Activated CD4-positive, alpha-beta T cell treated with anti-CD3 and anti-CD28 coated beads, Interleukin-2, amount 50 U/mL, for 24 hours (primary cell): Measurements from ENCODE around the gene FNDC11.

Experiments
- DNase-seq, 2 donors: peaks; one replicate each; pipeline ENCODE4 v3.0.0-alpha.2; 2020; ENCODE audit warnings: low read depth in 1 of 2, low spot score in 1 of 2

The FNDC11 gene

DNA sequence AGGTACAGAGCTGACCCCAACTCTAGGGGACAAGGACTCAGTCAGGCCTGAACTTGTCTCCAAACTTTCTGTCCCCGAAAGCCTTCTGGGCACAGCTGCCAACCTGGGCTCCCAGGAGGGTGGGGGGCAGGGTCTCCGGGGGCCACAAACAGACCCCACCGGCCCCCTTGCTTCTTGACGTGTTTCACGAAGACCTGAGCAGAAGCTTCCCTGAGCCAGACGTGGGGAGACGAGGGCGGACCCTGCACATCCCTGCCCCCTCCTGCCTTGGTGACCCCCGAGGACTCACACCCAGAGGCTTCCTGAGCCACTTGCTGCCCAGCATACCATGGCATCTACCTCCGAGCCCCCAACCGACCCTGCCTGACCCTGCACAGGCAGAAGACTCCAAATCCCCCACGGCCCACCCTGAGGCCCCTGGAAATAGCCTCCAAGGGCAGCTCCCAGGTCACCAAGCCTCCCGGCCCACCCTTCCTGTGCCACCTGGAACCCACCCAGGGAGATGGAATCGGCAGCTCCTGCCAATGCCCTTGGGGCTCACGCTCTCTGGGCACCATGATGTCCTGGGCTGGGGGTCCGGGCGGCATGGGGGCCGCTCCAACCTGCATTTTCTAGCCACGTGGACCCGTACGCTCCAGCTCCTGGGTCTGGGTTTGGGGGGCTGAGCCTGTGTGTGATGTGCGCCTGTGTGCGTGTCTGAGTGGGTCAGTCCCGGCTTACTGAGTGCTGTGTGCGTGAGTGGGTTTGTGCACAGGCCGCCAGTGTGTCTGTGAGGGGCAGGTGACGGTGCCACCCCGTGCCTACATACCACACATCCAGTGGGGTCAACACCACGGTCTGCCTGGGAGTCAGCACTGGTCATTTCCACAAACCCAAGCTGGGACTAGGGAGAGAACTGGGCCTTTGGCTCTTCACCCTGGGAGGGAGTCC is 14.3 kb upstream of the FNDC11 start:
- no peak for DNase-seq

DNA sequence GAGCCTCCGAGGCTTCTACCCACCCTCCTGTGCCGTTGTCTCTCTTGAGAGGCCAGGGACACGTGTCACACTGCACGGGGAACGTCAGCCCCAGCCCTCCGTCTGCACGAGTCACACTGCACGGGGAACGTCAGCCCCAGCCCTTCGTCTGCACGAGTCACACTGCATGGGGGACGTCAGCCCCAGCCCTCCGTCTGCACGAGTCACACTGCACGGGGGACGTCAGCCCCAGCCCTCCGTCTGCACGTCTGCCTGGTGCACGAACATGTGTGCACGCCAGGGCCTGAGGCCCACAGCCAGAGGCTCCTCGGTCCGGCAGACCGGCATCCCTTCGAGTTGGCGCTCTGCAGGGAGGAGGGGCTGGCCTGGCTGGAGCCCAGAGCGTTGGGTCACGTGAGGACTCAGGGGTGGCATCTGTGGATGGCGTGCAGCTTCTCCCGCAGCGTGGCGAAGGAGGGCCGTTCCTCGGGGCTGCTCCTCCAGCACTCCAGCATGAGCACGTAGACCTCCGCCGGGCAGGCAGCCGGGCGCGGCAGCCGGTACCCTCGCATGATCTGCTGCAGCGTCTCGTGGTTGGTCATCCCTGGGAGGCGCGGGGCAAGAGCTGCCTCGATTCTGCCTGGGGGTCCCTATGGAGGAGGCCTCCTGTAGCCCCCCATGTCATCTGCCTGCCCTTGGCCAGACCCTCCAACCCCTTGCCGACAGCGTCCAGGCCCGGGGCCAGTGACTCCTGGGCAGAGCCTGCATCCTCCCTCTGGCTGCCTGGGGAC is 13.4 kb upstream of the FNDC11 start:
- no peak for DNase-seq

DNA sequence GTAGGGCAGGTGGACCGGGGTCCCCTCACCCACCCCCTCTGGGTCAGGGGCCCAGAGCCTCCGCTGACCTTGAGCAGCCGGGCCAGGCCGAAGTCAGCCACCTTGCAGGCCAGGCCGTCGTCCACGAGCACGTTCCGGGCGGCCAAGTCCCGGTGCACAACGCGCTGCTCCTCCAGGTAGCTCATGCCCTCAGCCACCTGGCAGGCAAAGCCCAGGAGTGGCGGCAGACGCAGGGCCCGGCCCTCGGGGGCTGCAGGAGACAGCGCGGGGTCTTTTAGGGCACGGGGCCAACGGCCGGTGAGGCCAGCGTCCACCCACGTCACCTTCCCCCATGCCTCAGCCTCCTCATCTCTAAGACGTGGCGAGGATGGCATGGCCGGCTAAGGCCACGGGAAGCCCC is 12.6 kb upstream of the FNDC11 start:
- no peak for DNase-seq

DNA sequence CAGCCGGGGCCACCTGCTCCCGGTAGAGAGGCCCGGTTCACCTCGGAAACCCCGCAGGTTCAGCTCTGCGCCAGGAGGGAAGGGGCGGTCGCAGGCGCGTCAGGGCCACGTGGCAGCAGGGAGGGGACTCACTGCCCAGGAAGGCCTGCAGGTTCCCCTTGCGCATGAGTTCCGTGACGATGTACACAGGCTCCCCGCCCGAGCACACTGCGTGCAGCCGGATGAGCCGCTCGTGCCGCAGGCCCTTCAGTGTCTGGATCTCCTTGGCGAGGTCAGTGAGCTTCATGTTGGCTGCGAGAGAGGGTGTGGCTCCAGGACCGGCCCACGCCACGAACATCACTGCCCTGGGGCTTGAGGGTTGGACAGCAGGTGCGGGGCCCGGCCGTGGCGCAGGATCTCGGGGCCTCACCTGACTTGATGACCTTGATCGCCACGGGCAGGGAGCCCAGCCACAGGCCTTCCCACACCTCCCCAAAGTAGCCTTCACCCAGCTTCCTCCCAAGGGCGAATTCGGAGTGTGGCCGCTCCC is 11.9 kb upstream of the FNDC11 start:
- DNase-seq, result no peak

DNA sequence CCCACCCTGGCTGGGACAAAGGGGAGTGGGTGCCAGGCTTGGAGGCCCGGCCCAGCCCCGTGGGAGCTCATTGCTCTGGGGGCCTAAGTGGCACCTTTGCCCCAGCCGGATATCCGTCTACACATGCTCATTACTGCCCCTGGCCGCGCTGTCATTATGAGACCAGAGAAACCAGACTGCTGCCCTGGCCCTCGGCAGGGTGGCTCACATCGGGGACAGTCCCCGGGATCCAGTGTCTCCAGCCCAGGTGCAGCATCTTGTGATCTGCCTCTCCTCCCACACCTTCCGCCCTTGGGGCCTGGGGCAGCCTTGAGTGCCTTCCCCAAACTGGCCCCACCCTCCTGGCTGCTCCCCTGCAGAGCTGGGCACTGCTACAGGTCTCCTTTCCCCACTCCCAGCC is 11.3 kb upstream of the FNDC11 start:
- DNase-seq, result no peak

DNA sequence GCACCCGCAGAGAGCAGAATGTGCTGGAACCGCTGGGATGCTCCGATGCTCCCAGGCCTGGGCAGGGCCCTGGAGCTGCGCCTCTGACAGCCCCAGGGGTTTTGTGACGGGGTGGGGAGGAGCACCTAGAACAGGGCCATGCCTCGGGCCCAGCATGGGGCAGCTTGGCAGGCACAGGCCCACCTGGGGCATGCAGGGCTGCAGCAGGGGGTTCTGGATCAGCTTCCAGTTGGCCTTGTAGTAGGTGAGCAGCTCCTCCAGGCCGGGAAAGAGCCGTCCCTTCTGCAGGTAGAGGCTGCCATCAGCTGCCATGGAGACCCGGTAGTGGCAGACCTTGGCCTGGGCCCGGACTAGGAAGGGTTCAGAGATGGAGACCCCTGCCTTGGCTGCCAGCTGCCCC is 10.8 kb upstream of the FNDC11 start:
- DNase-seq, result no peak

DNA sequence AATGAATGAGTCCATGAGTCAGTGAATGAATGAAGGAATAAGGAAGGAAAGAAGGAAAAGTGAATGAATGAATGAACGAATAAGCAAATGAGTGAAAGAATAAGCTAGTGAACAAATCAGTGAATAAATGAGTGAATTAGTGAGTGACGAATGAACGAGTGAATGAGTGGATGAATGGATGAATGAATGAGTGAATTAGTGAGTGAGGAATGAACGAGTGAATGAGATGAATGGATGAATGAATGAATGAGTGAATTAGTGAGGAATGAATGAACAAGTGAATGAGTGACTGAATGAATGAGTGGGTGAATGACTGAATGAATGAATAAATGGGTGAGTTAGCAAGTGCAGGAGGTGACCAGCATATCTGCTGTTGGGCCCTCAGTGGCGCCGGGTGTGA is 10.2 kb upstream of the FNDC11 start:
- no peak for DNase-seq

DNA sequence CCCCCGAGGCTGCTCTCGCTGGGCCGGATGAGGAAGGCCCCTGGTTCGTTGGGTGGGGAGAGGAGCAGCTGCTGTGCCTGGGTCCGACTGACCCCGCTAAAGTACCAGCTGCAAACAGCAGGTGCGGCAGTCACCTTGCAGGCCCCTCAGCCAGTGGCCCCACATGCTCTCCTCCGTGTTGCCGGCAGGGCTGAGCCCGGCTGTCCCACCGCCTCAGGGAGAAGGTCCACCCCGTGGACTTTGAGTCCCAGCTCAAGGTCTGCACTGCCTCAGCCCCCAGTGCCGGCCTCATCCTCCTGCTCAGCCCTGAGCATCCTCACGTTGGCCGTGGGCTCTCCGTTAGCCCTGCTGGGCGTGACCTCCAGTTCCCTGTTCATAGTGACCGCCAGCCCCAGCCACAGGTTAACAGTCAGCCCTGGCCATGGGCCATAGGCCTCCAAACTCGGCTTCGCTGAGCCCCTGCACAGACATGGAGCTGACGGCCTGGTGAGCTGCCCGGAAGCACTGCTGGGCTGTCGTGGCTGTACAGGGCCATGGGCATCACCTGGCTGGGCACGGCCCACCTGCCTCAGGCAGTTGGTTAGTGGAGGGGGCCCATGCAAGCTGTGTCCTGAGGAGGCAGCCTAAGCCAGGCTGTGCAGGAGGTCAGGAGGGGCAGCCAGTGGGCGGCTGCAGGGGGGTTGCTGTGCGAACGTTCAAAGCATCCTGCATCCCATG is 9.6 kb upstream of the FNDC11 start:
- no peak for DNase-seq

DNA sequence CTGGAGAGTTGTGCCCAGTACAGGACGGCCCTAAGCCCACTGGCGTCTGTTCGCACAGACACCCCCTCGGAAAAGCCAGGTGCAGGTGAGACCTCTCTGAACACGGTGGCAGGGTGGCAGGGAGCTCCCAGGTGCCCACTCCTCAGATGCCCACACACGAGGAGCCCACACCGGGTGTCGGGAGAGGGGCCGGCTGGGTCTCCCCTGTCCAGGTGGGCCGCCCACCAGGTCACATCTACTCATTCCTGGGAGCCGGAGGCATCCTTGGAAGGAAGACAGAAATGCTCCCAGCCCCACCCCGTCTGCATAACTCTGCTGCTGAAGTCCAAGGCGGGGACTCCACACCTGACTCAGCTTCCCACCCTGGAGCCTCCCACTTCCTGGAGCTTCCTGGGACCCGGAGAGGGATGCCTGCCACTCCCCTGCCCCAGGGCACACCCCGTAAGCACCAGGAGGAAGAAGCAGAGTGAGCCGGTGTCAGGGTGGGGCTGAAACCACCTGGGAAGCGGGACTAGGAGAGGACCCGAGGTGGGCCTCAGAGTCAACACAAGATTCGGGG is 8.9 kb upstream of the FNDC11 start:
- DNase-seq, result no peak

DNA sequence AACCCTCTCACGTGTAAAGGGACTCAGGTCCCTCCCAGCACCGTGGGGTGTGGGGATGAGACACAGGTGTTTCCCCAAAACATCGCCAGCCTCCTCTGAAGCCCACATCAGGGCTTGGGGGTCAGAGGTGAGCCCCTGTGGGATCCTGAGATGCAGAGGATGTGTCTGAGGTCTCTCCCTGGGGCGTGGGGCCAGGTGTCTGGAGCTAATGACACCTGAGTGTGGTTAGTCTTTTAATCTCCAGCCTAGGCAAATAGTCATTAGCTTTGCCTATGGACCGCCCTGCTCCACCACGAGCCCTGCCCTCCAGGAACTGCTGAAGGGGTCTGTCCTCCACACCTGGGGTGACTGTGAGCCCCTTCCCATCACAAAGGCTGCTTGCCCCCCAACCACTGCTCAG is 8.1 kb upstream of the FNDC11 start:
- DNase-seq, result no peak

DNA sequence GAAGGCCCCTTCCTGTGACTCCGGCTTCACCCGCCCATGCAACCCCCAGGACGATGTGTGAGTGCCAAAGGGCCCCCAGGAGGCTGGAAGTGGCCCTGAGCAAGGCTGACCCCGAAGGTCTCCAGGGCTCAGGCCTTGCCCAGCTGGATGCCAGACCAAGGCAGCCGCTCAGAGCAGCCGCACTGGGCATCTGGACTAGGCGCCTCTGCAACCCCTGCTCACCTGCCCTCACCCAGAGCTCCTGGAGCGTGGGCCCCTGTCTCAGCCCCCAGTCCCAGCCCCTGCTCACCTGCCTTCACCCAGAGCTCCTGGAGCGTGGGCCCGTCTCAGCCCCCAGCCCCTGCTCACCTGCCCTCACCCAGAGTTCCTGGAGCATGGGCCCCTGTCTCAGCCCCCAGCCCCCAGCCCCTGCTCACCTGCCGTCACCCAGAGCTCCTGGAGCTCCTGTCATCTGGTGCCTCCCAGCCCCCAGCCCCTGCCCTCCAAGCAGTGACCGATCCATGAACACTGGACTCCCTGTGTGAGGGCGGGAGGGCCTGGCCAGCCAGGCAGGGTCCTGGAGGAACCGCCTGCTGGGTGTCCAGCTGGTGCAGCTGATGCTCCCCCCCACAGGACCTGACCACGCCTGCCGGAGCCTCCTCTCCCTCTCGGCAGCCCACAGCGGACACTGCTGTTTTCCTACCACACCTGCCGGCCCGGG is 7.6 kb upstream of the FNDC11 start:
- DNase-seq, result no peak

DNA sequence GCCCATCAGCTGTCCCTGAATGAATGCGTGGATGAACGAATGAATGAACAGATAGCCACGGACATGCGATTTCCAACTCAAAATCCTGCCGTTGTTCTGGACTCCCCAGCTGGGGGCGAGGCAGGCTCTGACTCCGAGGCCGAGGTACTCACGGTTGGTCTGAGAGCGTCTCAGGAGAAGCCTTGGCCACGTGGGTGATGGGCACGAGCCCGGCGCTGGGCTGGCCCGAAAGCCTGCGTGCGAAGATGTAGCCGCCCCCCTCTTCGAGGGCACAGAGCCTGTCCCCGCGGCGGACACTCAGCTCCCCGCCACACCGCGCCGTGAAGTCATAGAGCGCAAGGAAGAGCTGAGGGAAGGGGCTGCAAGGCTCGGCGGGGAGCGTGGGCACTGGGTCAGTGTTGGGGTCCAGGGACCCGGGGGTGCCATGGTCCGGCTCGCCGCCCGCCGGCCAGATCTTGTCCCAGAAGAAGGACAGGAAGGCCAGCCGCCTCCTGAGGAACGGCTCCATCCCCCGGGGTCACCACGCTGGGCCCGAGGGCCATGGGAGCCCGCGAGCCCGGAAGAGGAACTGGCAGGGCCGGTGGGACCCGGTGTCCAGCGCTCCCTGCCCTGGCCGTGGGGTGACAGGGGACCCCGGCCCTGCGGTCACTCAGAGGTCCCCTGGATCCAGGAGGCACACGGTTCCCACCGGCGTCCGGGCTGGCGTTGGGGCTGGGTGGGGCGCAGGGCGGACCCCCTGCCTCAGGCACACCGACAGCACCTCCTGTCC is 6.8 kb upstream of the FNDC11 start:
- no peak for DNase-seq

DNA sequence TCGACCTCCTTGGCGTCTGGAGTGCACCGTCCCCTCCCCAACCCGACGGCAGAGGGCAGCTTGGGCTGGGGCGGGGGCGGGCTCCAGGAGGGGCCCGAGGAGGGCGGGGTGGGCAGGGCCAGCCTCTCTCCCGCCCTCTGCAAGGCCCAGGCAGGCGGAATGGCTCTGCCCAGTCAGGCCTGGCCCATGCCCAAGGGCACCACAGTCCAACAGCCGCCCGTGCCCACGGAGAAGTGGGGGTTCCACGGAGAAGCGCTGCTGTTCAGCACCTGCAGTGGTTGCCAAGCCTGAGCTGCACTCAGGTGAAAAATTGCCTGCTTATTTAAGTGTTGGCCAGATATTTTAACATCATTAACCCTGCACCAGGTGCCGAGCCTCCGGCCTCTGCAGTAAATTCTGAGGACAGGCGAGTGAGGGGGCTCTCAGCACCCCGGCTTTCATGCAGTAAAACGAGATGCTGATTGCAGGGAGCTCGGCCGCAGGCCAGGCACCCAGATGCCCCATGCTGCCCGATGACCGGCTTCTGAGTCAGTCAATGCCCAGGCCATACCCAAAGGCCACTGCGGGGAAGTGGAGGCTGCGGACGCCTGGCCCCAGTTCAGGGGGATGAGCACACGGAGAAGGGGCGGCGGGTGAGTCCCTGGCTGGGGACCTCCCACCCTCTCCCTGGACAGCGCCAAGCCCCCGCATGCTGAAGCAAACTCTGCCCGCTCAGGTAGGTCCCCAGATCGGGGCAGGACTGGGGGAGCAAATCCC is 6.1 kb upstream of the FNDC11 start, which contains the start of gene SRMS:
Gene SRMS (minus strand): TSS at position 25 of the 756 bp plus-strand sequence. CDS start 286 bp downstream, outside the sequence.
- no peak for DNase-seq

DNA sequence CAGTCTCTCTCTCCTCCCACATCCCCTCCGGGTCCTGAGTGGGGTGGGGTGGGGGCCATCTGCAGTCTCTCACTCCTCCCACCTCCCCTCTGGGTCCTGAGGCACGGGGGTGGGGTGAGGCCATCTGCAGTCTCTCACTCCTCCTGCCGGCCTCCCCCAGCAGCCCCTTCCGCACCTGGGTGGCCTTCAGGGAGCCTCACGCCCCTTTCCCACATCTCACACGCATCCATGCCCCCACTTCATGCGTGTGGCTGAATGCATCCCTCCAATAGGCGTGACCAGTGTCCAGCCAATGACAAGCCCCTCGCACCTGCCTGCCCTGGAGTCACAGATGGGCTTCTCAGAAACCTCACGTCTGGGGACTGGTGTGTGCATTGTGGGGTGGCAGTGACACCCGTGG is 5.4 kb upstream of the FNDC11 start:
- no peak for DNase-seq

DNA sequence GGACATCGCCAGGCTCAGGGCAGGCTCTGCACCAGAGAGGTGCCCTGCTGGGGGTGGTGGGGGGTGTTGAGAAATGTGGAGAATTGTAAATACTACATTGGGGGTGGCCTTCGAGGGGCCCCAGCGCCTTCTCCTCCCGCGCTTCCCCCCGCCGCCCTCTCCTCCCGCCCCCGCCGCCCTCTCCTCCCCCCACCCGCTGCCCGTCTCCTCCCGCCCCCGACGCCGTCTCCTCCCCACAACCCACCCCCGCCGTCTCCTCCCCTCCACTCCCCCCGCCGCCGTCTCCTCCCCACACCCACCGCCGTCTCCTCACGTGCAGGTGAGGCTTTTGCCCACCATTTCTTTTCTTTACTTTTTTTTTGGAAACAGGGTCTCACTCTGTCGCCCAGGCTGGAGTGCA is 4.9 kb upstream of the FNDC11 start:
- no peak for DNase-seq

DNA sequence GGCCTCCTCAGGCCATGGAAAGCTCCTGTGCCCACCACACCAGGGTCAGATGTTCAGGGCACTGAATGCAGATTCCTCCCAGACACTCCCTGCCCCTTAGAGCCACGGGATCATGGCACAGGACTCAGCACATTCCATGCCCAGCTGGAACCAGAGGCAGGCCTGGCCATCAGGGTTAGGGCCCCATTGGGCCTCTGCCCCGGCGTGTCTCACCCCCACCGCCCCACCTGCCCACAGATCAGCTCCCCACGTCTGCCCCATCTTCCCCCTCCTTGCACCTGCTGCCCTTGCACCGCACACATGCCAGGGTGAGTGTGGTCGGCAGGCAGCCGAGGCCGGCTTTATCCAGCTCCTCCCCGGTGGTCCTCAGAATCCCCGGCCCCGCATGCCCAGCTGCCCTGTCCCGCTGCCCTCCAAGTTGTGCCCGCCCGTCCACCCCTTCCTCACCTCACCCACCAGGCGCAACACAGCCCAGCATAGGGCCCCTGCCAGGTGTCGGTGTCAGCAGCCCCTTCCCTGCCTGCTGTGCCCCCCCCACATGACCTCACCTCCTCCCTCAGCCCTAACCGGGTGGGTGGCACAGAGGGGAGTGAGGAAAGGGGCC is 4.2 kb upstream of the FNDC11 start:
- DNase-seq, result no peak

DNA sequence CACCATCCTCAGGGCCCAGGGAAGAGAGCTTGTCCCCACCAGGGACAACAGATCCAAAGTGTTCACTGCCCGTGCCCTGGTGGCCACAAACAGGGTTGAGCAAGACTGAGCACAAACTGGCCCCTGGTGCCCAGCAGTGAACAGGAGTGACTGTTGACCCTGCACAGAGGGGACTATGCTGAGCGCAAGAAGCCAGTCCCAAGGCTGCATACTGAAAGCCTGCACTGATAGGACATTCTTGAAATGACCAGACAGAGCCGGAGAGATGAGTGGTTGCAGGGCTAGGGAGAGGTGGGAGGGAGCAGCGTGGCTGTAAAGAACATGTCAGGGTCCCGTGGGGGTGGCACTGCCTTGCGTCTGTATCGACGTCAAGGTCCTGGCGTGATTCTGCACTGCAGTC is 2.9 kb upstream of the FNDC11 start:
- no peak for DNase-seq

DNA sequence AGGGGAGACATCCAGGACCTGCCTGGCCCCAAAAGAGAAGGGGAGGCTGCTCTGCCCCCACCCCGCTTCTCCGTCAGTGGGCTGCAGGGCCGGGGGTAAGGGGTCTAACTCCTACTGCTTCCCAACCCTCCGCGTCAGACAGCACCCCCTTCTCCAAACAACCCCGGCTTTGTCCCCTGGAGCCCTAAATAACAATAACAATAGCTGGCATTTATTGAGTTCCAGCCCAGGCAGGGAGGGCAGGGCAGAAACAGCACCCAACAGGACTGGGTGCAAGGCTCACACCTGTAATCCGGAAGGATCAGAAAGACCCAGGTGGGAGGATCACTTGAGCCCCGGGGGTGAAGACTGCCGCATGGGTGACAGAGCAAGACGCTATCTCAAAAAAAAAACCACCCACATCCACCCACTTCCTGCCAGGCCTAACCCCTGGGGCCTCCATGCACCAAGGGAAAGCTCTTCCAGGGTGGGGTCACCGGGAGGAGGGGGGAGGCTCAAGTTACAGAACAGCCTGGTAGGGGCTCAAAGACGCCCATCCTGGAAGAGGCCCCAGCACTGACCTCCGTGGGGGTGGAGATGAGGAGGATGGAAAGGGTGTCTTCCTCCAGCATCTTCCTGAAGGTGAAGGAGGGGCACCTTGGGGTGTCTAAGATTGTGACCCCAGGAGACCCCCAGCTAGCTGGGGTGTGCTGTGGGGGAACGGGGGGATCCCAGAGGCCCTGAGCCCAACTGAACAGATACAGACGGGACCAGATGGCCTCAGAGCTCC is 1.3 kb upstream of the FNDC11 start:
- DNase-seq, result no peak
